Common myeloid progenitor, CD34-positive (primary cell): ENCODE results near the gene SLC22A25.
"Not testable (repeated sequence)": the region's sequence is repeated elsewhere in the genome, so short reads cannot be mapped to it uniquely, and the experiment has no call there.

Experiments
- CTCF ChIA-PET: fragments of 350-600 bp; sonication (Branson Sonifier 250); formaldehyde crosslinking; loops from one replicate; lab custom pipeline; 2021; ENCODE audit warnings: antibody characterized with exemption; lab: Charles Lee
- POLR2A ChIA-PET: fragments of 350-600 bp; sonication (Branson Sonifier 250); formaldehyde crosslinking; loops from one replicate; lab custom pipeline; 2021; ENCODE audit warnings: antibody characterized with exemption; lab: Charles Lee
- DNase-seq, 3 donors: peaks; one replicate each; pipeline versions ENCODE4 v3.0.0 to v3.0.0-alpha.2; 2013
- H3K27ac ChIP-seq, 2 experiments: 1 replicate in 1 of 2; 2 replicates in 1 of 2; pipeline ENCODE4 v1.7.0; 2013; ENCODE audit warnings: inconsistent platforms in 2 of 2, low read length in 2 of 2, mild to moderate bottlenecking in 2 of 2, low read depth in 1 of 2, moderate library complexity in 1 of 2; ENCODE audit not compliant: severe bottlenecking in 2 of 2, insufficient read depth in 1 of 2, poor library complexity in 1 of 2
- H3K27me3 ChIP-seq, 5 experiments: replicated peaks in 2 of 5; 1 replicate in 3 of 5; 2 replicates in 2 of 5; pipeline versions ENCODE4 v1.6.1 to v1.7.0; 2013; ENCODE audit warnings: low read length in 4 of 5, mild to moderate bottlenecking in 2 of 5, moderate library complexity in 2 of 5, inconsistent platforms in 1 of 5; ENCODE audit not compliant: insufficient read depth in 5 of 5, control insufficient read depth in 4 of 5
- H3K36me3 ChIP-seq, 4 experiments: 1 replicate in 2 of 4; 2 replicates in 2 of 4; pipeline versions ENCODE4 v1.6.1 to v1.7.0; 2013; ENCODE audit warnings: low read length in 3 of 4, control low read depth in 1 of 4, mild to moderate bottlenecking in 1 of 4; ENCODE audit not compliant: control insufficient read depth in 4 of 4, insufficient read depth in 4 of 4
- H3K4me1 ChIP-seq, 4 experiments: 1 replicate in 3 of 4; 2 replicates in 1 of 4; pipeline versions ENCODE4 v1.6.1 to v1.7.1; 2013; ENCODE audit warnings: low read length in 3 of 4, mild to moderate bottlenecking in 3 of 4, control low read depth in 1 of 4, inconsistent platforms in 1 of 4, moderate library complexity in 1 of 4; ENCODE audit not compliant: control insufficient read depth in 4 of 4, insufficient read depth in 4 of 4; ENCODE audit errors: control extremely low read depth in 1 of 4
- H3K4me3 ChIP-seq, 7 experiments: 1 replicate in 4 of 7; 2 replicates in 3 of 7; pipeline versions ENCODE4 v1.5.1 to v1.7.0; 2013; ENCODE audit warnings: mild to moderate bottlenecking in 7 of 7, low read length in 6 of 7, moderate library complexity in 6 of 7, inconsistent platforms in 2 of 7, low read depth in 2 of 7, control low read depth in 1 of 7; ENCODE audit not compliant: insufficient read depth in 4 of 7, control insufficient read depth in 1 of 7; ENCODE audit errors: extremely low read depth in 1 of 7
- H3K9me3 ChIP-seq, 5 experiments: 1 replicate in 4 of 5; 2 replicates in 1 of 5; pipeline versions ENCODE4 v1.6.1 to v1.7.1; 2013; ENCODE audit warnings: low read length in 4 of 5, mild to moderate bottlenecking in 2 of 5, inconsistent platforms in 1 of 5, low read depth in 1 of 5, moderate library complexity in 1 of 5; ENCODE audit not compliant: control insufficient read depth in 4 of 5, insufficient read depth in 2 of 5; ENCODE audit errors: control extremely low read depth in 1 of 5
- WGBS: methylation state at CpG from one replicate; pipeline ENCODE4 v1.1.5; 2013; ENCODE audit not compliant: insufficient coverage; 5-methylcytosine and 5-hydroxymethylcytosine counted together

SLC22A25 gene

GRCh38 chr11:63273685-63274084, 30.3 kb upstream of the SLC22A25 start:
- Histone ChIP-seq H3K9me3 (peaks cover 0 to 3% (median 0%) of the 10 kb centered on the region in 5 experiments), H3K27me3 (peaks cover 0 to 6% (median 2%) of the 10 kb centered on the region in 5 experiments), H3K4me1 (no peaks in the 10 kb centered on the region), H3K36me3 (no peaks in the 10 kb centered on the region), H3K4me3 (no peak overlapping the region), H3K27ac (no peak overlapping the region)
- DNase-seq = no peak
- ChIA-PET CTCF (no interaction called here), POLR2A (no interaction called here)
- WGBS = 89% methylated on average over 2 of the region's 3 CpGs

GRCh38 chr11:63262547-63262946, 19.1 kb upstream of the SLC22A25 start:
- Histone ChIP-seq H3K27ac (no peak overlapping the region), H3K9me3 (no peaks in the 10 kb centered on the region), H3K4me3 (no peak overlapping the region), H3K36me3 (no peaks in the 10 kb centered on the region), H3K27me3 (peaks cover 0 to 9% (median 0%) of the 10 kb centered on the region in 5 experiments), H3K4me1 (no peaks in the 10 kb centered on the region)
- WGBS = no CpG with 5 or more reads among the region's 3 CpGs
- DNase-seq = no peak
- ChIA-PET CTCF (no interaction called here), POLR2A (no interaction called here)

- Histone ChIP-seq H3K36me3 (no peaks in the 10 kb centered on the region), H3K4me1 (no peaks in the 10 kb centered on the region), H3K9me3 (no peaks in the 10 kb centered on the region), H3K4me3 (no peak overlapping the region), H3K27ac (no peak overlapping the region), H3K27me3 (peaks cover under 1 to 8% (median 3%) of the 10 kb centered on the region in 5 experiments)
- WGBS = no CpG with 5 or more reads among the region's 2 CpGs
- no peak for DNase-seq
- ChIA-PET POLR2A (no interaction called here), CTCF (no interaction called here)
Measured at GRCh38 chr11:63251312-63251711, 7.9 kb upstream of the SLC22A25 start.

GRCh38 chr11:63250162-63251050, 7.0 kb upstream of the SLC22A25 start:
- CTCF ChIA-PET = no interaction called here
- Histone ChIP-seq H3K9me3 (no peaks in the 10 kb centered on the region), H3K27ac (no peak overlapping the region), H3K4me1 (no peaks in the 10 kb centered on the region), H3K36me3 (no peaks in the 10 kb centered on the region), H3K4me3 (no peak overlapping the region), H3K27me3 (peaks cover 2 to 8% (median 4%) of the 10 kb centered on the region in 5 experiments)
- 100% methylated on average over 2 of the region's 5 CpGs for WGBS
- POLR2A ChIA-PET = no interaction called here
- DNase-seq = no peak

- WGBS = no CpG with 5 or more reads among the region's 3 CpGs
- CTCF ChIA-PET = interaction anchor here (0.8 kb wide), 1 partner anchor 37 kb away, joined by 3 read pairs; no protein-coding TSS in a partner anchor
- POLR2A ChIA-PET = no interaction called here
Measured at GRCh38 chr11:63248966-63249365, 5.6 kb upstream of the SLC22A25 start.

GRCh38 chr11:63247237-63248002, 4.0 kb upstream of the SLC22A25 start:
- H3K27ac ChIP-seq, POLR2A ChIA-PET, CTCF ChIA-PET, H3K9me3 ChIP-seq, DNase-seq, H3K4me1 ChIP-seq, H3K4me3 ChIP-seq, H3K36me3 ChIP-seq: not testable (repeated sequence)
- 97% methylated on average over 4 of the region's 7 CpGs for WGBS
- H3K27me3 ChIP-seq = peaks cover 2 to 20% (median 4%) of the 10 kb centered on the region in 5 experiments

More at GRCh38 chr11:63248966-63249365, 5.6 kb upstream of the SLC22A25 start:
- DNase-seq = no peak
- Histone ChIP-seq H3K27ac (no peak overlapping the region), H3K36me3 (no peaks in the 10 kb centered on the region), H3K27me3 (peaks cover 2 to 15% (median 4%) of the 10 kb centered on the region in 5 experiments), H3K9me3 (no peaks in the 10 kb centered on the region), H3K4me3 (no peak overlapping the region), H3K4me1 (no peaks in the 10 kb centered on the region)

- Histone ChIP-seq H3K4me3 (no peak overlapping the region), H3K27ac (no peak overlapping the region), H3K27me3 (peaks cover 2 to 18% (median 5%) of the 10 kb centered on the region in 5 experiments), H3K9me3 (no peaks in the 10 kb centered on the region), H3K36me3 (no peaks in the 10 kb centered on the region), H3K4me1 (peaks cover 0 to 3% (median 0%) of the 10 kb centered on the region in 4 experiments)
- DNase-seq = no peak
- ChIA-PET CTCF (no interaction called here), POLR2A (no interaction called here)
- no CpG with 5 or more reads among the region's 1 CpG for WGBS
Measured at GRCh38 chr11:63246045-63246444, 2.6 kb upstream of the SLC22A25 start.
